Measurements from ENCODE around the gene PTPRN2. TPM values are rescaled to one million over a fixed set of nuclear protein-coding genes. Genes with fewer than 3 reads are reported as not detected.

The PTPRN2 gene
- total RNA-seq, 1 donor from 2014 or later = 2.4 TPM

DNA sequence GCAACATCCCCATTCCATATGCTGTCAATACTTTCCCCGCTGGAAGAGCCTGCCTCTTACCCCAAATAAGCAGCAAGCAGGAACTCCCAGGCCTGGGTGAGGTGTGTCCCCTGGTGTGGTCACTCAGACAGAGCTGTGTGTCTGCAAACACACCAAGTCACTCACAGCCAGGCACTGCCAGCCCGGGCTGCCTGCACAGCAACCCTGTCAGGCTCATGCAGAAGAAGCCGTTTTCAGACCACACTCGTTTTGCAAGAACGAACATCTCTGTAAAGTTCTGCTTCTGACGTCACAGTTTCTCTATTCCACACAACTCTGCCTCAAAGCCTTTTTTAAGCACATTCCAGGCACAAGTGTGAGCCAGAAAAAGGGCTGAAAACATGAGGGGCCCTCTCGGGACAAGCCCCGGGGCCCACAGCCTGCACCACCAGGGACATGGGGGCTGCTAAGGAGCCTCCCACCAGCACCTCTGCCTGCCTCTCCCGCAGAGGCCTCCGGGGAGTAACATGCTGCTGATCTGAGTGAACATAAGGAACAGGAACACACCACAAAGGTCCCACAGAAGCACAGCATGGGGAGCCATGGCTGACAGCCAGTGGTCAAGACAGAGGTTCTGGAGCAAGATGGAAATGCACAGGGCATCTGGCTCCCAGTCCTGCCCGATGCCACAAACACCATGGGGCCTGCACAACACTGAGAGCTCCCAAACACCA lies 11.4 kb downstream of the PTPRN2 start:
- no peak for DNase-seq (ENCODE audit: low read depth in 2 of 2)

DNA sequence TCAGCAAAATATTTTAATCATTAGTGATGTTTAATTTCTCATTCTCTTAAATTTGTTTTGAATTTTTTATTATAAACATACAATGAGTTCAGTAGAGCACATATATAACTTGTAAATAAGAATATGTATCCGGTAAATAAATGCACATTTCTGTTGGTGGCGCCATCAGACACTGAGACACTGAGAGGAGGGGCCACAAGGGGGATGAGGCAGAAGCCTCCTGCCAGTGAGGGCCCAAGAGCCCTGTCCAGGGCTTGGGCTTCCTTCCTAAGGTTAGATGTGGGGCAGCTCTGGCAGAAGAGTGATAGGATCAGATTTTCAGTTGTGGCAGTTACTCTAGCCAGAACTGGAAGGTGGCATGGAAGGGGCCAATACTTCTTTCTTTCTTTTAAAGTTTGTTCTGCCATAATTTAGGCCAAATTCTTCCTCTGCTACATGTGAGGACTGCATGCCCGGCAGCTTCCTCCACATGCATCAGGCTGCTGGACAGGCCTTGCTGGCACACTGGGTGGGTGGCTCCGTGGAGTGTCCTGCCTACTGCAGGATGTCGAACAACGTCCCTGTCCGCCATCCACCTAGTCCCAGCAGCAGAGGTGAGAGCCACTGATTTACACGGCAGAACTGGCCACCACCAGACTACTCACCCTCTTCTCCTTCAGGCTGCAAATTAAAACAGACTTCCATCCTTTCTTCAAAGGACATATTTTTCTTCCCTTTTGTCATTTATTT lies 13.2 kb downstream of the PTPRN2 start:
- no peak for DNase-seq (ENCODE audit: low read depth in 2 of 2)

DNA sequence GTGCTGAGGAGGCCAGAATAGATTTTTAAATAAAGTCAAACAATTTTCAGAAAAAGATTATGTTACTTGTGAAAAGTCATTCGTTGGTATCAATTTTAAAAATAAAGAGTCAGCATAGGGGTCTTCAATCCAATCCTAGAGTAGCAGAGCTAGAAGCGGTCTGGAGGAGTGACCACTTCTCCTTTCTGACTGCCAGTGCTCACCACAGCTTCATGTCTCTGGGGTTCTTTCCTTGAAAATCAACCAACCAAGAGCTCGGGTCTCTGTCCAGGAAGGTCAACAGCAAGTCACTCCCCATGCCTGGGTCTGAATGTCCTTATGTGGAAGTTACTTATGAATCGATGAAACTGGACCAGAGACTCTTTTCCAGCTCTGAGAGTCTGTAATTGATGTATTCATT lies 14.3 kb downstream of the PTPRN2 start:
- DNase-seq (ENCODE audit: low read depth in 2 of 2) = no peak

DNA sequence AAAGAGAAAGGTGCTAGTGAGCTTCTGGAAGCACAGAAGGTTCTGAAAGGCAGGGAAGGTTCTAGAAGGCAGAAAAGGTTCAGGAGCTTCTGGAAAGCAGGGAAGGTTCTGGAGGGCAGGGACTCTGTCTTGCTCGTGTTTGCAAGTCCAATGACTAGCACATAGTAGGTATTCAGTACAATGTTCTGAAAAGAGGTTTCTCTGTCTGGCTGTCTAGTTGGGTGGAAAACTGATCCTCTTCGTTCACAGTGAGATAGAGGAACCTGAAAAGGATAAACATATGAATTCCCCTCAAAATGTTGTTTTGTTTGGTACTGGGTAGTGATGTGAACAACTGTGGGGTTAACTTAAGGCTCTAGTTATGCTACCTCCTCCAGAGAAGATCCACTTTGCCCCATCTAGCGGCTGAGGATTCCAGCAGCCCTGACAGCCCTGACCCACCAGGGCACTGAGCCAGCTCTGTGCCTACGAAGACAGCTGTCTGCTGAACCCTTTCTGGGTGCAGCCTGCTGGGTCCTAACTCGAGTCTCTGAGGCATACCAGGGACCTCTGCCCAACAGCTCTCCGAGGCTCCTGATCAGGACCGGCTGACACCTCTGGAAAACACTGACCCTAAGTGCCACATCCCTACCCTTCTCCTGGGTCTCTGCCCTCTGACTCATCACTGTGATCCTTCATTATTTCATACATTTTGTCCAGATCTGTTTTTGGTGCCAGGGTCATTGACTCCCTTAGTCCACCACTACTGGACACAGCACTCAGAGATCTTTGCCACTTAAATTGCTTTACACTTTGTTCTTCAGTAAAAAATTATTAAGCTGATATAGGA lies 15.4 kb downstream of the PTPRN2 start:
- no peak for DNase-seq (ENCODE audit: low read depth in 2 of 2)

DNA sequence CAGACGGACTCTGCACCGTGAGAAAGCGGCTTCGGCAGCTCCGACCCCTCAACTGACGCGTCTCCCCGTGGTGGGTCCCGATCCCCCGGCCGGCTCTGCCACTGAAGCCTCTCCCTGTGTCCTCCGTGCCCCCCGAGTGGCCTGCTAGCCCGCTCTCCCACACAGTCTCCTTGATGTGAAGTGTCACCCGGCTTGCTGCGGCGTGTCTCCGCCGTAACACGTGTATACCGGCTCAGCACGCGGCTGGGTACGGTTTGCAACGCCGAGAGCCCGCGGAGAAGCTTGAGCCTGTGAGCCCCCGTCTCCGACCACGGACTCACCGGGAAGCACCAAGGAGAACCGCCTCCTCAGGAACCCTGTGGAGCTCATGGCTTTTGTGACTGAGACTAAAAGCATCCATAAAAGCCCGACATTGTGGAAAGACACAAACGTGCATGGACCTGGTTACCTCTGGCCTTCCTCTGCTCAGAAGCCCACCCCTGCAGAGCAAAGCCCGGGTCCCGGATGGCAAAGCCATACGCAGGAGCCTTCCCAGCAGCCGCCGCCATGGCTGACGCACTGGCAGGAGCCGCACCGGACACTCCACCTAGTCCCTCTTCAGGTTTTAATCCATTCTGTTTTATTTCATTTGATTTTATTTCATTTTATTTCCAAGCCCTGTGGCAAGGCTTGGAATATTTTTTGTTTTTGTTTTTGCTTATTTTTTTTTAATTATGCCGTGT lies 17.0 kb downstream of the PTPRN2 start:
- no peak for DNase-seq (ENCODE audit: low read depth in 2 of 2)

DNA sequence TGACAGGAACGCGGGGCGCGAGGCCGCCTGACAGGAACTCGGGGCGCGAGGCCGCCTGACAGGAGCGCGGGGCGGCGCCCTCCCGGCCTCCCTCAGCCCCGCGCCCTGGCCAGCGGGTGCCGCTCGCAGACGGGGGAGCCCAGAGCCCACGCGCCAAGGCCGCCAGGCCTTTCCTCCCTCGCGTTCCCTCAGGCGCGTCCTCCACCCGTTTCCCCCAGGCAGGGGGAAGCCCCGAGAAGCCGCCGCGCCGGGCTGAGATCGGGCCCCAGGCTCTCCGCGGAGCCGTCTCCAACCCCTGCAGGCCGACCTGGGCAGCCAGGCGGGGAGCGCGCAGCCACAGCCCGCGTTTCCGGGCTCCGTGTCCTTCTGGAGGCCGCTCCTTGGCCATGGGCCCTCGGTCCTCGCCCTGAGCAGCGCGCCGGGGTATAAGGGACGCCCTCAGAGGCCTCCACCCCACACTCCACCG lies 17.7 kb downstream of the PTPRN2 start:
- no peak for DNase-seq (ENCODE audit: low read depth in 2 of 2)

DNA sequence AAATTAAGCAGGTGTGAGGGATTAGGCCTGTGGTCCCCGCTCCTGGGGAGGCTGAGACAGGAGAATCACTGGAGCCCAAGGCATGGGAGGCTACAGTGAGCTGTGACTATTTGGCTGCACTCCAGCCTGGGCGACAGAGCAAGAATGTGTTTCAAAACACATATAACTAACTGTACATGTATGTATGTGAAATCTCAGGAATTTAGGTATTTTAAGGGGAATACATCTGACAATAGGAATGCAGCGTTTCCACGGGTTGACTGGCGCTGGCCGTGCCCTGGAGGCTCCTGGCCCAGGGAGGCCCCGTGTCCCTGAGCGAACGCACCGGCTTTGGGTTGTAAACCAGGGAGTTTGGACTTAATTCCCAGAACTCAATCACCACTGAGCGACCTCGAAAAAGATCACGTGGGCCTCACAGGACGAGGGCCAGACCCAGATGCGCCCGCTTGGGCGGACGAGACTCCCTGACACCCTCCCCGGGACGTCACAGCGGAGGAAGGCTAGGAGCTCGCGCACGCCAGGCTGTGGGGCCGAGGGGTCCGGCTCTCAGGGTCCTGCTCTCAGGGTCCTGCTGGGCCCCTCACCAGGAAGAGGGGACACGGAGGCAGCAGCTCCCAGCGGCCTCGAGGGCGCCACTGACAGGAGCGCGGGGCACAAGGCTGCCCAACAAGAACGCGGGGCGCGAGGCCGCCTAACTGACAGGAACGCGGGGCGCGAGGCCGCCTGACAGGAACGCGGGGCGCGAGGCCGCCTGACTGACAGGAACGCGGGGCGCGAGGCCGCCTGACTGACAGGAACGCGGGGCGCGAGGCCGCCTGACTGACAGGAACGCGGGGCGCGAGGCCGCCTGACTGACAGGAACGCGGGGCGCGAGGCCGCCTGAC lies 18.4 kb downstream of the PTPRN2 start:
- no peak for DNase-seq (ENCODE audit: low read depth in 2 of 2)

DNA sequence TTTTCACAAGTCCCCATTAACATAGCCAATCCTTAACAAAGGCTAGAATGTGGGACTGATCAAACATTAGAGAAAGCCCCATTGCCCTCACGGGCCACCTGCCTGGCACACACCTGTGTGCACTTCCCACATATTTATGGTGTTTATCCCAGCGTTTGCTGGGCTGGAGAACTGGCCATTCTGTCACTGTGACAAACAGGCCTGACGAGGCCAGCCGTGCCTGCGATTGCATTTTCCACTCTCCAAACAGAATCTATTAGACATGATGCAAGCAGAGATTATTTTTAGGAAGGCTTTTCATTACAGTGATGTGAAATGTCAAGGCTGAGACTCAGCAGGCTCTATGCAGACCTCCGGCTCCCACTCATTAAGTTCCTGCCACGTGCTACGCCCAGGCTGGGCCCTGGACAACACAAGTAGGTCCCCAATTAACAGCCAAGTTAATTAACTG lies 20.4 kb downstream of the PTPRN2 start:
- no peak for DNase-seq (ENCODE audit: low read depth in 2 of 2)

DNA sequence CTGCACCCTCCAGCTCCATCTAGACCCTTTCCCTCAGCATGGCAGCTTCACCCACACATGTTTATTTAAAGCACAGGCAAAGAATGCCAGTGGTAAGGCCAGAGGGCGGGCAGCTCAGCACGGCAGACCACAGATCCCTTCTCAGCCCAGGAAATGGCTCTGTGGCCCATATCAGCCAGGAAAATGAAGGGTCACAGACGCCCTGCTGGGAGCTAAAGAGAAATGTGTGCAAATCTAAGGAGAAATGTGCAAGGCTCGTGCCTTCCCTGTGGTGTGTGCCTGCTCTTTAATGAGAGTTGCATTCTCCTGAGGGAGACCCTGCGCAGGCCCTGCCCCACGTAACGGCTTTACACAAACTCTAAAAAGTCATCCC lies 23.0 kb downstream of the PTPRN2 start:
- DNase-seq (ENCODE audit: low read depth in 2 of 2) = no peak

DNA sequence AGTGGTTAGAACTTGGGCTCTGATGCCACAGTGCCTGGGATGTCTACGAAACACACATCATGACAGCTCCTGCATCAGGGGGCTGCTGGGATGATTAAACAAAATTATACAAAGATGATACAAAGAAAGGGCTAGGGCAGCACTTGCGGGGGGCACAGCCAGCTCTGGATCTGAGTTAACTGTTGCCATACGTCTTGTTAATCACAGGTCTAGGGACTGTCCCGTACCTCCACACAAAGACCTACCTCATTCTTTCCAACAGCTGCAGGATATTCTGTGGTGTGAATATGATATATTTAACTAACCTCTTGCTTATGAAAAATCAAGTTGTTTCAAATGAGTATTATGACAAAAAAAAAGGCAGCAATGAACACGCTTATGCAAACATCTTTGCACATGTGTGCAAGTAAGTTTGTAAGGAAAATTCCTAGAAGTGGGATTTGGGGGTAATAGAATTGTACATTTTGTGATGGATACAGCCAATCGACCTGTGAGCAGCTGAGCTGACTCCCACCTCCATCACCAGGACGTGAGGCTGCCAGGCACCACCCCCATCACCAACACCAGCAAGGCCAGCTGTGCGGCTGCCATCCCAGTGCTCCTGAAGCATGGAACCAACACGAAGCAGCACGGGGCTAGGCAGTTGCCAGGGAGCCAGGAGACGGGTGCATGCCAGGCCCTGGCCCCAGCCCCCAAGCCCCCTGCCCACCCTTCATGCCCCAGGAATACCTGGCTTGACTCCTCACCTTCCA lies 23.5 kb downstream of the PTPRN2 start:
- no peak for DNase-seq (ENCODE audit: low read depth in 2 of 2)

DNA sequence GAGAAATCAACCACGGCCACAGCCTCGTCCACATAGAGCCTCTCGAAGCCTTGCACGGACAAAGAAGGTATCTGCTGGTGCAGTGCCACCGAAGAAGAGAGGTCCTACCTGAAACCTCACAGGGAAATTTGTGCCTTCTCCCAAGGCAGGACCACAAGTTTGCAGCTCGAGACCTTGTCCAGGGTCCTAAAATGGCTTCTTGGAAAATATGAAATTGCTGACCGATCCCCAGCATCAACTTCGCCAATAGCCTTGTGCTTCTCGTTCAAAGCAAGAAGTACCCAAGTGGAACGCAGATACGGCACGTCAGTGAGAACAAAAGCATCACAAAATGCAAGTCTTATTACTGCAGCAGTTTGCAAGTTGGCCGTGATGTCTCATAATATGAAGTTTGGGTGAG lies 24.6 kb downstream of the PTPRN2 start:
- no peak for DNase-seq (ENCODE audit: low read depth in 2 of 2)

DNA sequence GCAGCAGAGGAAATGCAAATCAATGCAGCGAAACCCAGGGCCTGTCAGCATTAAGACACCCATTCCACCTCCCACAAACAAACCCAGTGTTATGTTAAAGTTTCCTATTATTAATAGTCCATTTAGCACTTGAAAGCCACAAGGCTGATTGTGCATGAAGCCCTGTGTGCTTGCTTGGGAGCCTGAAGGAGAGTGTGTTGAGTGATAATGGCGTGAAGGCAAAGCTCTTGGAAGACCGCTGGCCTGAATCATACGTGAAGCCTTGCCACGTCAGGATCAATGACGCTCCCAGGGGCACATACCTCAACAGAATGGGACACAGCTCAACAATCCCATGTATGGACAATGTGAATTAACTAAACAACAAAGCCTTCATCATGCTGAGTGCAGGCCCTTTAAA lies 25.1 kb downstream of the PTPRN2 start:
- DNase-seq (ENCODE audit: low read depth in 2 of 2) = no peak

DNA sequence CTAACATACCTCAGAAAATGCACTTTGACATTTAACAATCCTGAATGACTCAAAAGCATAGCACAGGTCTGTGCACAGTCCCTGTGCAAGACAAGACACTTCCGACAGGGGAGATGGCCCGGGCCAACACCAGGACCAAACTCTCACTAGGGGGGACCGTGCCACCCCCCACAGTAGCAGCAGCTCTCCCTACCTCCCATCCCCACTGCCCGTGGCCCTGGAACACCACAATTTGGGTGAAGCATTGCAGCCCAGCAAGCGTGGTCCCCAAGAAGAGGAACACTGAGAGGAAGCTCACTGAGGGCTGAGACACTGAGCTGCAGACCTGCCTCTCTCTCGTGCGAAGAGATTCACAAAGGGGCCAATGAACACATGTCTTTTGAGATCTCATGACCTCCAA lies 26.0 kb downstream of the PTPRN2 start:
- no peak for DNase-seq (ENCODE audit: low read depth in 2 of 2)

DNA sequence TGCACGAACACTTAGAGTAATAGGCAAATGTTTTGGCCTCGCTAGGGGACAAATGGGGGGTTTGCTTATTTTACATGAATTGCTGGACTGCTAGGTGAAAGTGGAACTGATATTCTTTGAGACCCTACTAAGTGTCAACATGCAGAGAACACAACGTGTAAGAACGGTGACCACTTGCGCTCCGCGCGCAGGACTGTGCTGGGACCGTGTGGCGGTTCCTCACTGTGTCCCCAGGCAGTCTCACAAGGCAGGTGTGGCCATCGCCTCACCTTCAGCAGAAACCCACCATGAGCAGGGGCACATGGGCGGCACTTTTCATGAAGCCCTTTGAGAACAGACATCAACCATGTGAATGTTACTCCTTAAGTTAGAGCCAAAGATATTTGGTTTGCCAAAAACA lies 27.2 kb downstream of the PTPRN2 start:
- DNase-seq (ENCODE audit: low read depth in 2 of 2) = no peak

DNA sequence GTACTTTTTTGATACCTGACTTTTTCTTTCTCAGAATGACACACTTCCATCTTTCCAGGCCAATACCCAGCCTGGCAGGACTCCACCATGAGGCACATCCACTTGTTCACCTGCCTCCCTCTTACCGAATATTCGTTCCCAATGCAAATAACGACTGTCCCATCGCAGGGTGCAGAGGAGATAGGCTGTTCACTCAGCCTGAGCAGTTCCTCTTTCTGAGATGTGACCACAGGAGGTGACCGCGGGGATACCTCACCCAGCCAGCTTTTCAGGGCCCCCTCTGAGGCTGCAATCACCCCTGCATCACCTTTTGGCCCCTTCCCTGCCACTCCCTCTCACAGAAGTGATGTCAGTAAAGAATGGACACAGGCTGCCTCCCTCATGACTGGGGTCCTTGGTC lies 28.3 kb downstream of the PTPRN2 start:
- no peak for DNase-seq (ENCODE audit: low read depth in 2 of 2)

DNA sequence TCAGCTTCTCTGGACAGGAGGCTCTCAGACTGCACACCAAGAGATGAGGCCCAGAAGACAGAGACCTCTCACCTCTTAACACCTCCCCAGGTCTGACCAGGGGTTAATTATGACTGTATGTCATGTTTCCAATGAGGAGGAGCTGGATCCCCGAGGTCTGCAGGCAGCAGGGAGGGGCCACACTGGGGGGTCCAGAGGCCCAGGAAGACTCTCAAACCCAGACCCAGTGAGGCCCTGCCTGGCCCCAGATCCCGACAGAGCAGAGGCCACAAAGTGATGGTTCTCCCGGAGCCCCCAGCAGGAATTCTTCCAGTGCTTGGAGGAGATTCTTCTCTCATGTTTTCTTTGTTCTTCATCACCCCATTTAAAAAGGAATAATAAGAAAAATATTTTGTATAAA lies 28.8 kb downstream of the PTPRN2 start:
- DNase-seq (ENCODE audit: low read depth in 2 of 2) = no peak

DNA sequence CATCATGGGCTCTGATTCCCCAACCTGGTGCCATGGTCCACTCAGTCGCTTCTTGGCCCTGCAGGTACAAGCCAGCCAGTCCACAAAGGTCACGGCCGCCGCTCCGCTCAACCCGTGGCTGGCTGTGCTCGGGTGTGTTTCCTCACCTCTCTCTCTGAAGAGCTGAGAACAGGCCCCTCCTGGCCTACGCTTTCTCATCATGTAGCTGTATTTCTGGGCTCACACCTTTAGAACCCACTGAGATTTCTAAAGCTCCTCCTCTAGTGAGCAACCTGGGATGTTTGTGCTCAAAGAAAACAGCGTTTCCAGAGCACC lies 30.2 kb downstream of the PTPRN2 start:
- DNase-seq (ENCODE audit: low read depth in 2 of 2) = no peak

DNA sequence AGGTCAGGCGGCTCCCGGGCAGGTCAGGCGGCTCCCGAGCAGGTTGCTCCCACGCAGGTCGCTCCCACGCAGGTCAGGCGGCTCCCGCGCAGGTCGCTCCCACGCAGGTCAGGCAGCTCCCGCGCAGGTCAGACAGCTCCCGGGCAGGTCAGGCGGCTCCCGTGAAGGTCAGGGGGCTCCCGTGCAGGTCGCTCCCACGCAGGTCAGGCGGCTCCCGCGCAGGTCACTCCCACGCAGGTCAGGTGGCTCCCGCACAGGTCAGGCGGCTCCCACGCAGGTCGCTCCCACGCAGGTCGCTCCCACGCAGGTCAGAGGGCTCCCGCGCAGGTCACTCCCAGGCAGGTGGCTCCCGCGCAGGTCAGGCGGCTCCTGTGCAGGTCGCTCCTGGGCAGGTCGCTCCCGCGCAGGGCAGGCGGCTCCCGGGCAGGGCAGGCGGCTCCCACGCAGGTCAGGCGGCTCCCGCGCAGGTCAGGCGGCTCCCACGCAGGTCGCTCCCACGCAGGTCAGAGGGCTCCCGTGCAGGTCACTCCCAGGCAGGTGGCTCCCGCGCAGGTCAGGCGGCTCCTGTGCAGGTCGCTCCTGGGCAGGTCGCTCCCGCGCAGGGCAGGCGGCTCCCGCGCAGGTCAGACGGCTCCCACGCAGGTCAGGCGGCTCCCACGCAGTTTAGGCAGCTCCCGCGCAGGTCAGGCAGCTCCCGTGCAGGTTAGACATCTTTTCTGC lies 30.7 kb downstream of the PTPRN2 start:
- no peak for DNase-seq (ENCODE audit: low read depth in 2 of 2)

DNA sequence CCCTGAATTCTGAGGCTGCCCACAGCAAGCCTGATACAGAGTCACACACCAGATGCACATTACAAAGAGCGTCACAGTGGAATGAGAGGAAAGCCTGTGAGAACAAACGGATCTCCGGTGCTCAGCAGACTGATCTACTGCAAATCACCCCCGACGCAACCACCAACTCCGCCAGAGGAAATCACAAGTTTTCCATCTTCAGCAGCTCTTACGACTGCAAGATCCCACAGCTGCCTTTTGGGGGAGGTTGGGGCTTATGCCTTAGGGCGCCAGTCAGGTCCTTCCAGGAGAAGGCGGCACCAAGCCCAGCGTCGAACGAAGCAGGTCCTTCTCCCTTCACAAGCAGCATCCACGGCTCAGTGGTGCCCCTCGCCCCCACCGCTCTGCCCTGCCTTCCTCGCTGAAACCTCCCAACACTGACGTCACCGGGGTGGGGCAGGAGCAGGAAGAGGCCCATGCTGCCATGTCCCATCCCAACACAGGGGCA lies 32.5 kb downstream of the PTPRN2 start:
- DNase-seq (ENCODE audit: low read depth in 2 of 2) = no peak
